Measurements from ENCODE around the gene CHTF8.

DNA sequence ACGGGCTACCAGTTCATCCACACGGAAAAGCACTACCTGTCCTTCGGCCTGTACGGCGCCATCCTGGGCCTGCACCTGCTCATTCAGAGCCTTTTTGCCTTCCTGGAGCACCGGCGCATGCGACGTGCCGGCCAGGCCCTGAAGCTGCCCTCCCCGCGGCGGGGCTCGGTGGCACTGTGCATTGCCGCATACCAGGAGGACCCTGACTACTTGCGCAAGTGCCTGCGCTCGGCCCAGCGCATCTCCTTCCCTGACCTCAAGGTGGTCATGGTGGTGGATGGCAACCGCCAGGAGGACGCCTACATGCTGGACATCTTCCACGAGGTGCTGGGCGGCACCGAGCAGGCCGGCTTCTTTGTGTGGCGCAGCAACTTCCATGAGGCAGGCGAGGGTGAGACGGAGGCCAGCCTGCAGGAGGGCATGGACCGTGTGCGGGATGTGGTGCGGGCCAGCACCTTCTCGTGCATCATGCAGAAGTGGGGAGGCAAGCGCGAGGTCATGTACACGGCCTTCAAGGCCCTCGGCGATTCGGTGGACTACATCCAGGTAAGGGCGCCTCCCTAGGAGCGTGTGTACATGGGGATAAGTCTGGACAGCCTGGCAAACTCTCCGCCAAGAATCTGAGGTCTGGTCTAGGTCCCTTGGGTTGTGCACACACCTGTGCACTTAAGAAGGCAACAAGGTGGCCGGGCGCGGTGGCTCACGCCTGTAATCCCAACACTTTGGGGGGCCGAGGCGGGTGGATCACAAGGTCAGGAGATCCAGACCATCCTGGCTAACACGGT lies 22.7 kb downstream of the CHTF8 start:
- TF ChIP-seq, protein P1, sequence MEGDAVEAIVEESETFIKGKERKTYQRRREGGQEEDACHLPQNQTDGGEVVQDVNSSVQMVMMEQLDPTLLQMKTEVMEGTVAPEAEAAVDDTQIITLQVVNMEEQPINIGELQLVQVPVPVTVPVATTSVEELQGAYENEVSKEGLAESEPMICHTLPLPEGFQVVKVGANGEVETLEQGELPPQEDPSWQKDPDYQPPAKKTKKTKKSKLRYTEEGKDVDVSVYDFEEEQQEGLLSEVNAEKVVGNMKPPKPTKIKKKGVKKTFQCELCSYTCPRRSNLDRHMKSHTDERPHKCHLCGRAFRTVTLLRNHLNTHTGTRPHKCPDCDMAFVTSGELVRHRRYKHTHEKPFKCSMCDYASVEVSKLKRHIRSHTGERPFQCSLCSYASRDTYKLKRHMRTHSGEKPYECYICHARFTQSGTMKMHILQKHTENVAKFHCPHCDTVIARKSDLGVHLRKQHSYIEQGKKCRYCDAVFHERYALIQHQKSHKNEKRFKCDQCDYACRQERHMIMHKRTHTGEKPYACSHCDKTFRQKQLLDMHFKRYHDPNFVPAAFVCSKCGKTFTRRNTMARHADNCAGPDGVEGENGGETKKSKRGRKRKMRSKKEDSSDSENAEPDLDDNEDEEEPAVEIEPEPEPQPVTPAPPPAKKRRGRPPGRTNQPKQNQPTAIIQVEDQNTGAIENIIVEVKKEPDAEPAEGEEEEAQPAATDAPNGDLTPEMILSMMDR (conservative IDR thresholded peaks at IDR 0.05), result no peak
- TF ChIP-seq EZH2 (IDR thresholded peaks at IDR 0.05; ENCODE audit: low read depth), result no peak

All from PC-9 (cell line).